Neural progenitor cell (in vitro differentiated cells): ENCODE results near the gene MYH6.

ENCODE experiments used
- CTCF ChIP-seq: fragments of 200-600 bp; sonication (generic); IDR thresholded peaks from 2 replicates; pipeline ENCODE4 v1.5.1; 2017; ENCODE audit warnings: antibody characterized with exemption, mild to moderate bottlenecking
- EZH2phosphoT487 ChIP-seq: fragments of 200-600 bp; sonication (generic); IDR thresholded peaks from 2 replicates; pipeline ENCODE4 v1.6.1; 2017; ENCODE audit warnings: antibody characterized with exemption

- TF ChIP-seq CTCF, result no peak
- TF ChIP-seq EZH2phosphoT487, result no peak
Measured at GRCh38 chr14:23396126-23396525, 11.9 kb downstream of the MYH6 start.
